Esophagus squamous epithelium (tissue), 4 donors: ENCODE data around the gene PANK1.

Experiments
- POLR2A ChIP-seq, 4 donors: fragments of 450-650 bp; IDR thresholded peaks; one replicate each; pipeline ENCODE4 v1.6.1; 2017; ENCODE audit warnings: antibody characterized with exemption in 4 of 4, mild to moderate bottlenecking in 4 of 4, moderate library complexity in 3 of 4
- TF ChIP-seq, protein P1 (sequence below), 6 experiments: fragments of 450-650 bp in 4 of 6; fragments of 200-600 bp in 2 of 6; sonication (generic) in 2 of 6; IDR thresholded peaks; one replicate each; pipeline ENCODE4 v1.5.1; 2016 to 2019; ENCODE audit warnings: antibody characterized with exemption in 6 of 6, mild to moderate bottlenecking in 4 of 6, moderate library complexity in 4 of 6

- TF ChIP-seq, protein P1, sequence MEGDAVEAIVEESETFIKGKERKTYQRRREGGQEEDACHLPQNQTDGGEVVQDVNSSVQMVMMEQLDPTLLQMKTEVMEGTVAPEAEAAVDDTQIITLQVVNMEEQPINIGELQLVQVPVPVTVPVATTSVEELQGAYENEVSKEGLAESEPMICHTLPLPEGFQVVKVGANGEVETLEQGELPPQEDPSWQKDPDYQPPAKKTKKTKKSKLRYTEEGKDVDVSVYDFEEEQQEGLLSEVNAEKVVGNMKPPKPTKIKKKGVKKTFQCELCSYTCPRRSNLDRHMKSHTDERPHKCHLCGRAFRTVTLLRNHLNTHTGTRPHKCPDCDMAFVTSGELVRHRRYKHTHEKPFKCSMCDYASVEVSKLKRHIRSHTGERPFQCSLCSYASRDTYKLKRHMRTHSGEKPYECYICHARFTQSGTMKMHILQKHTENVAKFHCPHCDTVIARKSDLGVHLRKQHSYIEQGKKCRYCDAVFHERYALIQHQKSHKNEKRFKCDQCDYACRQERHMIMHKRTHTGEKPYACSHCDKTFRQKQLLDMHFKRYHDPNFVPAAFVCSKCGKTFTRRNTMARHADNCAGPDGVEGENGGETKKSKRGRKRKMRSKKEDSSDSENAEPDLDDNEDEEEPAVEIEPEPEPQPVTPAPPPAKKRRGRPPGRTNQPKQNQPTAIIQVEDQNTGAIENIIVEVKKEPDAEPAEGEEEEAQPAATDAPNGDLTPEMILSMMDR (IDR thresholded peaks at IDR 0.05) = no peak
- TF ChIP-seq POLR2A (IDR thresholded peaks at IDR 0.05) = no peak
Measured at GRCh38 chr10:89588671-89589070, 56.4 kb downstream of the PANK1 start.
